Liver (tissue), 9 donors: Measurements from ENCODE around the gene AKT1S1. TPM values are rescaled to one million over a fixed set of nuclear protein-coding genes. Genes with fewer than 3 reads are reported as not detected.

Experiments
- DNase-seq: peaks from one replicate; pipeline ENCODE4 v3.0.0-alpha.2; 2017; ENCODE audit warnings: low spot score
- H3K27ac ChIP-seq, 2 donors: one replicate each; pipeline ENCODE4 v1.7.0; 2013; ENCODE audit warnings: inconsistent platforms in 2 of 2, low read length in 2 of 2, control low read depth in 1 of 2, low read depth in 1 of 2, mild to moderate bottlenecking in 1 of 2
- H3K27me3 ChIP-seq, 4 donors: one replicate each; pipeline versions ENCODE4 v1.6.1 to v1.7.0; 2013; ENCODE audit warnings: low read length in 3 of 4, inconsistent platforms in 1 of 4, mild to moderate bottlenecking in 1 of 4, moderate library complexity in 1 of 4; ENCODE audit not compliant: control insufficient read depth in 4 of 4, insufficient read depth in 4 of 4
- H3K36me3 ChIP-seq, 4 donors: one replicate each; pipeline versions ENCODE4 v1.6.1 to v1.7.0; 2013; ENCODE audit warnings: low read length in 3 of 4, mild to moderate bottlenecking in 3 of 4, low read depth in 1 of 4, moderate library complexity in 1 of 4; ENCODE audit not compliant: control insufficient read depth in 4 of 4, insufficient read depth in 3 of 4
- H3K4me1 ChIP-seq, 4 donors: one replicate each; pipeline versions ENCODE4 v1.6.1 to v1.7.0; 2013; ENCODE audit warnings: low read length in 3 of 4, mild to moderate bottlenecking in 3 of 4, moderate library complexity in 1 of 4; ENCODE audit not compliant: control insufficient read depth in 4 of 4, insufficient read depth in 4 of 4
- H3K4me3 ChIP-seq, 3 donors: one replicate each; pipeline versions ENCODE4 v1.6.1 to v1.7.0; 2013; ENCODE audit warnings: low read length in 3 of 3, control low read depth in 1 of 3, low read depth in 1 of 3, mild to moderate bottlenecking in 1 of 3
- H3K9ac ChIP-seq, 2 donors: one replicate each; pipeline ENCODE4 v1.7.0; 2013; ENCODE audit warnings: low read length in 2 of 2, mild to moderate bottlenecking in 2 of 2, moderate library complexity in 2 of 2, control low read depth in 1 of 2, low read depth in 1 of 2
- H3K9me3 ChIP-seq, 4 donors: one replicate each; pipeline versions ENCODE4 v1.6.1 to v1.7.0; 2013; ENCODE audit warnings: low read length in 3 of 4; ENCODE audit not compliant: control insufficient read depth in 4 of 4
- ATF3 ChIP-seq: IDR thresholded peaks from 2 replicates; pipeline ENCODE4 v1.6.1; 2016; ENCODE audit warnings: antibody characterized with exemption
- CTCF ChIP-seq: fragments of 150-350 bp; IDR thresholded peaks from 2 replicates; pipeline ENCODE4 v1.5.1; 2017; ENCODE audit warnings: improper control_type of control experiment, low read depth, low read length; ENCODE audit not compliant: missing input control
- EGR1 ChIP-seq, 2 donors: IDR thresholded peaks; 2 replicates each; pipeline ENCODE4 v1.6.1; 2016 to 2018; ENCODE audit warnings: antibody characterized with exemption in 2 of 2, low read depth in 2 of 2
- FOXA1 ChIP-seq: IDR thresholded peaks from 2 replicates; pipeline ENCODE4 v1.6.1; 2016; ENCODE audit warnings: antibody characterized with exemption
- FOXA2 ChIP-seq: IDR thresholded peaks from 2 replicates; pipeline ENCODE4 v1.6.1; 2016; ENCODE audit warnings: antibody characterized with exemption
- GABPA ChIP-seq, 2 donors: IDR thresholded peaks in 1 of 2; conservative IDR thresholded peaks in 1 of 2; 2 replicates each; pipeline ENCODE4 v1.6.1; 2016; ENCODE audit warnings: antibody characterized with exemption in 2 of 2, mild to moderate bottlenecking in 1 of 2, moderate library complexity in 1 of 2
- HNF4A ChIP-seq, 2 donors: conservative IDR thresholded peaks; 2 replicates each; pipeline ENCODE4 v1.6.1; 2016; ENCODE audit warnings: antibody characterized with exemption in 2 of 2, mild to moderate bottlenecking in 2 of 2
- HNF4G ChIP-seq: IDR thresholded peaks from 2 replicates; pipeline ENCODE4 v1.6.1; 2016; ENCODE audit warnings: antibody characterized with exemption
- JUND ChIP-seq, 2 donors: IDR thresholded peaks; 2 replicates each; pipeline ENCODE4 v1.6.1; 2016; ENCODE audit warnings: antibody characterized with exemption in 2 of 2
- NR2F2 ChIP-seq: IDR thresholded peaks from 2 replicates; pipeline ENCODE4 v1.6.1; 2016; ENCODE audit warnings: antibody characterized with exemption
- RAD21 ChIP-seq, 2 donors: IDR thresholded peaks; 2 replicates each; pipeline ENCODE4 v1.6.1; 2016; ENCODE audit warnings: antibody characterized with exemption in 2 of 2, mild to moderate bottlenecking in 2 of 2
- REST ChIP-seq: IDR thresholded peaks from 2 replicates; pipeline ENCODE4 v1.6.1; 2016; ENCODE audit warnings: antibody characterized with exemption, mild to moderate bottlenecking
- RXRA ChIP-seq, 2 donors: IDR thresholded peaks; 2 replicates each; pipeline ENCODE4 v1.6.1; 2017 to 2018; ENCODE audit warnings: antibody characterized with exemption in 2 of 2, mild to moderate bottlenecking in 1 of 2
- SP1 ChIP-seq: IDR thresholded peaks from 2 replicates; pipeline ENCODE4 v1.6.1; 2018; ENCODE audit warnings: antibody characterized with exemption, mild to moderate bottlenecking
- TAF1 ChIP-seq: conservative IDR thresholded peaks from 2 replicates; pipeline ENCODE4 v1.6.1; 2016; ENCODE audit warnings: antibody characterized with exemption, mild to moderate bottlenecking
- YY1 ChIP-seq: IDR thresholded peaks from 2 replicates; pipeline ENCODE4 v1.6.1; 2016; ENCODE audit warnings: antibody characterized with exemption, mild to moderate bottlenecking
- WGBS: extraction: QIAGEN DNeasy Blood & Tissue Kit; methylation state at CpG from one replicate; pipeline ENCODE4 v1.1.7; 2013; 5-methylcytosine and 5-hydroxymethylcytosine counted together
- polyA plus RNA-seq, 2 donors: library from polyadenylated mRNA; stranded (reverse) in 1 of 2; unstranded in 1 of 2; fragments of 200-250 nt in 1 of 2; fragments of >200 nt in 1 of 2; fragmentation: Nextera tagmentation in 1 of 2; extraction: Ambion mirVana in 1 of 2; gene quantifications; one replicate each; pipeline versions ENCODE4 v1.2.1 to v1.2.3, GENCODE V29; 2013 to 2015
- total RNA-seq, 2 donors: library from RNA; depleted of rRNA; stranded (reverse); fragments of >200 nt; gene quantifications; one replicate each; pipeline ENCODE4 v1.2.3, GENCODE V29; 2014
- TF ChIP-seq, protein P1 (sequence below): IDR thresholded peaks from 2 replicates; pipeline ENCODE4 v1.6.1; 2016; ENCODE audit warnings: antibody characterized with exemption
- TF ChIP-seq, protein P2 (sequence below): IDR thresholded peaks from 2 replicates; pipeline ENCODE4 v1.6.1; 2016; ENCODE audit warnings: antibody characterized with exemption
- donor health status: healthy.
- donor health status: healthy.
- donor health status: healthy.
- donor health status: healthy.
- donor health status: healthy.

AKT1S1 gene
- total and polyA plus RNA-seq, 4 donors: 6.8 to 43.9 (median 12.9) TPM

- no peak for TF ChIP-seq RAD21 (IDR thresholded peaks at IDR 0.05)
- no peaks in the 10 kb centered on the region for H3K27me3 ChIP-seq
- H3K9ac ChIP-seq: no peak overlapping the region
- no peaks in the 10 kb centered on the region for H3K9me3 ChIP-seq
- DNase-seq: no peak
- H3K4me3 ChIP-seq: no peak overlapping the region
- WGBS: 95% methylated on average over 12 of the region's 12 CpGs
- no peaks in the 10 kb centered on the region for H3K4me1 ChIP-seq
- H3K27ac ChIP-seq: no peak overlapping the region
- peaks cover 5 to 48% (median 18%) of the 10 kb centered on the region in 4 donors for H3K36me3 ChIP-seq
These were observed 46.4 kb downstream of the AKT1S1 start for GRCh38 chr19:49830766-49831165.

- H3K27me3 ChIP-seq: no peaks in the 10 kb centered on the region
- peaks cover 5 to 48% (median 15%) of the 10 kb centered on the region in 4 donors for H3K36me3 ChIP-seq
- no peaks in the 10 kb centered on the region for H3K9me3 ChIP-seq
- 98% methylated on average over 18 of the region's 18 CpGs for WGBS
- no peak overlapping the region for H3K27ac ChIP-seq
- no peak overlapping the region for H3K9ac ChIP-seq
- H3K4me3 ChIP-seq: no peak overlapping the region
- no peak for DNase-seq
- TF ChIP-seq FOXA1 (no peak), FOXA2 (no peak), REST (no peak), EGR1 (IDR thresholded peaks at IDR 0.05; ENCODE audit: low read depth in 2 of 2) (no peak), NR2F2 (no peak), TAF1 (no peak), SP1 (no peak), RXRA (IDR thresholded peaks at IDR 0.05) (no peak), YY1 (no peak), HNF4G (no peak), HNF4A (conservative IDR thresholded peaks at IDR 0.05) (no peak), RAD21 (IDR thresholded peaks at IDR 0.05) (no peak), GABPA (IDR thresholded peaks at IDR 0.05 in 1 of 2, conservative IDR thresholded peaks at IDR 0.05 in 1 of 2) (no peak), CTCF (no peak), ATF3 (no peak), JUND (IDR thresholded peaks at IDR 0.05) (no peak)
- TF ChIP-seq, protein P1, sequence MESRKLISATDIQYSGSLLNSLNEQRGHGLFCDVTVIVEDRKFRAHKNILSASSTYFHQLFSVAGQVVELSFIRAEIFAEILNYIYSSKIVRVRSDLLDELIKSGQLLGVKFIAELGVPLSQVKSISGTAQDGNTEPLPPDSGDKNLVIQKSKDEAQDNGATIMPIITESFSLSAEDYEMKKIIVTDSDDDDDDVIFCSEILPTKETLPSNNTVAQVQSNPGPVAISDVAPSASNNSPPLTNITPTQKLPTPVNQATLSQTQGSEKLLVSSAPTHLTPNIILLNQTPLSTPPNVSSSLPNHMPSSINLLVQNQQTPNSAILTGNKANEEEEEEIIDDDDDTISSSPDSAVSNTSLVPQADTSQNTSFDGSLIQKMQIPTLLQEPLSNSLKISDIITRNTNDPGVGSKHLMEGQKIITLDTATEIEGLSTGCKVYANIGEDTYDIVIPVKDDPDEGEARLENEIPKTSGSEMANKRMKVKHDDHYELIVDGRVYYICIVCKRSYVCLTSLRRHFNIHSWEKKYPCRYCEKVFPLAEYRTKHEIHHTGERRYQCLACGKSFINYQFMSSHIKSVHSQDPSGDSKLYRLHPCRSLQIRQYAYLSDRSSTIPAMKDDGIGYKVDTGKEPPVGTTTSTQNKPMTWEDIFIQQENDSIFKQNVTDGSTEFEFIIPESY: no peak
- TF ChIP-seq, protein P2, sequence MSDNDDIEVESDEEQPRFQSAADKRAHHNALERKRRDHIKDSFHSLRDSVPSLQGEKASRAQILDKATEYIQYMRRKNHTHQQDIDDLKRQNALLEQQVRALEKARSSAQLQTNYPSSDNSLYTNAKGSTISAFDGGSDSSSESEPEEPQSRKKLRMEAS: no peak
- H3K4me1 ChIP-seq: no peaks in the 10 kb centered on the region
These were observed 47.4 kb downstream of the AKT1S1 start for GRCh38 chr19:49829721-49830120.
